NCI-H1105 treated with DMSO at 0.1 percent for 48 hours (cell line): Measurements from ENCODE around the gene CXCL5.

Experiments used
- DNase-seq: peaks from one replicate; lab custom pipeline; 2025; lab: John Stamatoyannopoulos, UW

Gene CXCL5

DNA sequence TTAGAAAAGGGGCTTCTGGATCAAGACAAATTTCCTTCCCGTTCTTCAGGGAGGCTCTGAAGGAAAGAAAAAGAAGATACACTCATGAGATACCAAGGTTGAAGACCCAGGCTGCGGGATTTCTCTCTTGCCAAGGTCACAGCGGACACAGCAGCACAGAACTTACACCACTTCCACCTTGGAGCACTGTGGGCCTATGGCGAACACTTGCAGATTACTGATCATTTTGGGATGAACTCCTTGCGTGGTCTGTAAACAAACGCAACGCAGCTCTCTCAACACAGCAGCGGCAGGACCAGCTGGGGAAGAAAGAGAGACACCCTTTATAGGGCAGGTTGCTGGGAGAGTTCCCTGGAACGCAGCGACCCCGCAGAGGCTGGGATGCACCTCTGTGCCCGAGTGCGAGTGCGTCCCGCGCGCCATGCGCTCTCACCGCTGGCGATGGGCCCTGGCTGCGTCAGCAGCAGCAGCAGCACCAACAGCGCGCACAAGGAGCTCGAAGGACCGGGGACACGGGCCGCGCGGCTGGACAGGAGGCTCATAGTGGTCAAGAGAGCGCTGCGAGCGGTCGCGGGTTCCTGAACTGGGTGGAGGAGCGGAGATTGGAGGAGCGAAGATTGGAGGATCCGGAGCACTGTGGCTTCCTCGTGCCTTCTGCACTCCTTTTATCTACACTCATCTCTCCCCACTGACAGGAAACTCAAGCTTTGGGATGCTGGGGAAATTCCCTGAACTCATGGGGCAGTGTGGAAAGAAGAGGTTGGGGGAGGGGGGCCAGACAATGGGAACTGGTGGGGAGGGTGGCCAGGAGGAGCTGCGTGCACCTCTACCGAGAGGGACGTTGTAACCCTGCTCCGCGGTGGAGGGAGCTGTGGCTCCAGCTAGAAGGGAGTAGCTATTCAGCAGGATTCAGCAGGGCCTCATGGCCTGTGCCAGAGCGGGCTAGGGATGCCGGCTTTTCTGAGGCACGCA, at the start of gene CXCL5:
CXCL5 (minus strand) TSS at position 638 of the 972 bp plus-strand sequence; CDS start at position 542, 96 bp downstream.
- DNase-seq = no peak

DNA sequence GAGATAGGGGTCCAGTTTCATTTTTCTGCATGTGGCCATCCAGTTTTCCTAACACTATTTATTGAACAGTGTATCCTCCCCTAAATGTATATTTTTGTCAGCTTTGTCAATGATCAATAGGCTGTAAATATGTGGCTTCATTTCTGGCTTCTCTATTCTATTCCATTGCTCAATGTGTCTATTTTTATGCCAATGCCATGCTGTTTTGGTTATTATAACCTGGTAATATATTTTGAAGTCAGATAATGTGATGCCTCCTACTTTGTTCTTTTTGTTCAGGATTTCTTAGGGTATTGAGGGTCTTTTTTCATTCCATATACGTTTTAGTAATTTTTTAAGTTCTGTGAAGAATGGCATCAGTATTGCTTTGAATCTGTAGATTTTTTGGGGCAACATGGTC, 48.7 kb upstream of the CXCL5 start:
- DNase-seq = no peak

DNA sequence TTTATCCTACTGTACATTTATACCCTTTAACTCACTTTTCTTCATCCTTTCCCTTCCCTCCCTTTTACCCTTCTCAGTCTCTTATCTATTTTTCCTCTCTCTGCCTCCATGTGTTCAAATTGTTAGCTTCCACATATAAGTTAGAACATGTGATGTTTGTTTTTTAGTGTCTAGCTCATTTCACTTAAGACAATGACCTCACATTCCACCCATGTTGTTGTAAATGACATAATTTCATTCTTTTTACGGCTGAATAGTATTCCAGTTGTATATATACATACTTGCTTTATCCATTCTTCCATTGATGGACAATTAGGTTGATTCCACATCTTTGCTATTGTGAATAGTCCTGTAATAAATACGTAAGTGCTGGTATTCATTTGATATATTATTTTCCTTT, 47.3 kb upstream of the CXCL5 start:
- no peak for DNase-seq

DNA sequence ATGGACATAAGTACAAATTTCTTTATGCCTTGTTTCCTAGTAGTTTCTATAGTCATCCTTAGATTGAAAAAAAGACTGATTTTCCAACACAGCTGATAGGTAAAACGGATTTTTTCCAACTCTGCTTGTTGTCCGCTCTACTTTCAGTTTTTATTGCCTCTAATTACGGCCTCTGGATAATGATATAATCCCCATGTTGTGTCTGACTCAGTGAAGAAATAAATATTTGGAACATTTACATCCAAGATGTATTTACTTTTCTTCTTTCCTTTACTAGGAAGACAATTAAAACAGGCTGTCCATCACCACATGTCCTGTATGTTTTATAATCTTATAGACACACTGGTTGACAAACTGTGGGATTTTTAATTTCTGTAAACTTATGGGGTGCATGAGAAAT, 46.8 kb upstream of the CXCL5 start:
- DNase-seq = no peak

DNA sequence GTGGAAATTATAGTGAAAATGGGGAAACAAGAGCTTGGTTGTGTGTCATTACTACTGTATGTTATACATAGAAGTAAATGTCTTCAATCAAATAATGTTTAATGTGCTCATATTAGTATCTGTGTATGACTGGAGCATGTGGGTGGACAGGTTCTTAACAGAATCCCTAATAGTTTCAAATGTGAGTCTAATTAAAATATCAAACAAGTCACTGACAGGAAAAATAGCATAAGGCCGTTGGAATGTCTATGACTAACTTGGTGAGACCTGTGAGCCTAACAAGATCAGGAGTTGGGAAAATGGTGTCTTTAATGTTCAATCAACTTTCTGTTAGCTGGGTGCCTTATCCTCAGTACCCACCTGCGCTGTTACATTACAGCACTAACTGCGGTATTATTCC, 46.2 kb upstream of the CXCL5 start:
- no peak for DNase-seq

DNA sequence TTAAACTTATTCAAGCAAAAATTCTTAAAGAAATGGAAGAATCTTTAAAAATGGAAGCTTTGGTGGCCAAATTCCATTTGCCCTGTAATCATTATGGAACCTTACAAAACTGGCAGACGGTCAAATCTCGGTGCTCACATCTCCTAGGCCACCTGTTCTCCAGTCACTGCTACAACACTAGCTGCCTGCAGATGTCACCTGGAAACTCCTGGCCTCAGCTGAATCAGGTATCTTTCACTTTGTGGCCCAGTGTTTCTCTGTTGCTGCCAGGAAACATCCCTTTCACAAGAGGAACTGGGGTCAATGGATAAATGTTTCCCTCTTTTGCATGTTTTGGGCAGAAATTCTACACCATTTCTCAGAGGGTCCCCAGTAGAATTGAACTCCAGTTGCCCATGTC, 44.2 kb upstream of the CXCL5 start:
- DNase-seq = peak; percentile 20

DNA sequence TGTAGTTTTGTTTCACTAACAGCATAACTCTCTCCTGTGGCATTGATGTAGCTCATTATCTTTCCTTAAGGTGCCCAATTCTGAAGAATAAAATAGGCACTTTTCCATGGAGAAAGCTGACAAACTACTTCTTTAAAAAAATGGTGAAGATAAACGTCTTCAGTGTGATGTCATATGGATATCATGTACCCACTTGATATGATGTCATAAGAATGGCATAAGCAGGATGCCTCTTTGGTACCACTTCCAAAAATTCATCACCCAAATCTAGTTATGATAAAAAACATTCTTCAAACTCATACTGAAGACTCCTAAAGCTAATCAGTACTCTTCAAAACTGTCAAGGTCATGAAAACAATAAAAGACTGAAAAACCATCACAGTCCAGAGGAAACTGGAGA, 42.9 kb upstream of the CXCL5 start:
- no peak for DNase-seq

DNA sequence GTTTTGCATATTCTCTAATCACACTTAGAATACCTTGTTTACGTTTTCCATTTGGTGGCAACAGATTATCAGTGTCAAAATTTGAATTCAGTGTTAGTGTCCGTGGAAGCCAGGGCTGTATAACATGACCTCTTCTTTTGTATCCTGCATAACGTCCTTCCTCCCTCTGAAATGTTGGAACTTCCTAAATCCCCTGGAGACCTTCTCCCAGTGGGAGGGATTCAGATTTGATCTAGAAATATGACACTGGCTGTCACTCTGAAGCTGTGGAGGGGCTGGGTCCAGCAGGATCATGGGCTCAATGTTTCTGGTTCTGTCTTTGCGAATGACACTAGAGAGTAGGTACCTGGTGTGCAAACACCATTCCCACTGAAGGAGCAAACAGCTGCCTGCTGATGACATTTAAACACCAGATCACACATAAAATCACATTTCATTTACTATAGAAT, 40.9 kb upstream of the CXCL5 start:
- no peak for DNase-seq

DNA sequence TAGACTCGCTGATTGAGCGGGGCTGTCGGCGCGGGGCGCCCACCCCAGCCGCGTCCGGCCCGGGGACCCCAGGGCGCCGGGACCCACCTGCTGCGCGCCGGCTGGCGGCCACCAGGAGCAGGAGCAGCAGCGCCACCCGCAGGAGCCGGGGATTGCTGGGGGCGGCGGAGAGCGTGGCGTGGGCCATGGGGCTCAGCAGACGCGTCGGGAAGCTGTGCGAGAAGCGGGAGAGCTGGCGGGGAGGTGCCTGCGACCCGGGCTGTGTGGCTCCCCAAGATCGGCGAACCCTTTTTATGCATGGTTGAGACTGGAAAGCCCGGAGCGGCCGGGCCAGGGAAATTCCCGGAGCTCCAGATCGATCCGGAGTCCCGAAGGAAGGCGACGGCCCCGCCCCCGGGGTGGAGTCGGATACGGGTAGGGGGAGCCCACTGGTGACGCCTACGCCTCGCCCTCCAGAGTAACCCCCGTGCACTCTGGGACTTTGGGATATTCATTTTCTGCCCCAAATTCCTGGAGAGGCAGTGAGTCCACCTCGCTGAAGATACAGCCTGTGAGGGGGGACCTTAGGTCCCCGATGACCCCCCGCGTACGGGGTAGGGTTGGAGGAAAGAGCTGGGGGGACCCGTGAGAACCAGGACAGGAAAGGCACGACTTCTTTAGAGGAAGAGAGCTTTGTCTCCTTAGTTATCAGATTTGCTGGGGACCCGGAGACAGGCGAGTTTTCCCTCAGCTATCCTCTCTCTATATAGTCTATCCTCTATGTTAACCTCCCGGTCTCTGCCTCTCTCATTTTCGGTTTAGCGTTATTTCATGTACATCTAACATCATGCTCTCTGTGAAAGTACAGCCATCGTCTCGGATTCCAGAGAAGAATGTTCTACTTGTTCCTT, 40.2 kb upstream of the CXCL5 start, which contains the start of gene CXCL3:
CXCL3 (minus strand) TSS at position 265 of the 890 bp plus-strand sequence; CDS start at position 187, 78 bp downstream.
- DNase-seq = no peak

DNA sequence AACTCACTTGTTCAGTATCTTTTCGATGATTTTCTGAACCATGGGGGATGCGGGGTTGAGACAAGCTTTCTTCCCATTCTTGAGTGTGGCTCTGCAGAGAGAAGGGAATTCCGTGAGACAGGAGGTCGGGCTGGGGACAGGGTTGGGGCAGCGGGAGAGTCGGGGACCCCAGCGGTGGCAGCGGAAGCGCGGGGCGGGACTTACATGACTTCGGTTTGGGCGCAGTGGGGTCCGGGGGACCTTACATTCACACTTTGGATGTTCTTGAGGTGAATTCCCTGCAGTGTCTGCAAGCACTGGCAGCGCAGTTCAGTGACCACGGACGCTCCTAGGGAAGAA, 39.6 kb upstream of the CXCL5 start:
- DNase-seq = no peak

DNA sequence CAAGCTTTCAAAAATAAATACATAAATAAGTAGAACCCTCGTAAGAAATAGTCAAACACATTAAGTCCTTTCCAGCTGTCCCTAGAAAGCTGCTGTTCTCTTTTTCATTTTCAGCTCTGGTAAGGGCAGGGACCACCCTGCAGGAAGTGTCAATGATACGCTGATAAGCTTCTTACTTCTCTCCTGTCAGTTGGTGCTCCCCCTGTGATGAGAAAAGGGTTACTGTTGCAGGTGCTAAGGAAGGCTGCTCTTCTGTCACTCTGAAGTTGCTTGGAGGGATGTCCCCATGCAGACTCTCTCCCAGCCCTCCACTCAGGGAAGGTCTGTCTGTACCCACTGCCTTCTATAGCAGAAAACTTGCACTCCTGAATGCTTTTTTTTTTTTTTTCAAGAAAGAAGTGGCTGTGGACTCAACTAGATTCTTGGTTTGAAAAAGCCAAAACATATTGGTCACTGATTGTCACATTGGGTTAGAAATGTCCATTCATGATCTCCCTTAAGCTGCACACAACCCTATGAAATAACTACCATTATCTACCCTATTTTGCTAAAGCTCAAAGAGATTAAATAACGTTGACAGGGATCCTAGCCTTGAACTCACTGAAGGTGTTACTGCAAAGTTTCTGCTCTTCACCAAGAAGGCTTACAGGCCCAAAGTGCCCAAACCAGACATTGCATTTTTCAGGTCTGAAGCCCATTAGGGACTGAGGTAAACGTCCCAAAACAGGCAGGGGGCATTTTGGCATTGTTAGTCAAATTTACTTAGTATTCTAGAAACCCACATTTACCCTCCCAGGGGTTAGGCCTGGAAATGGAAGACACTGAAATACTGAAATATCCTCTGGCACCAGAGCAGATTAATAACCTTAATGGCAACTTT, 38.8 kb upstream of the CXCL5 start:
- no peak for DNase-seq

DNA sequence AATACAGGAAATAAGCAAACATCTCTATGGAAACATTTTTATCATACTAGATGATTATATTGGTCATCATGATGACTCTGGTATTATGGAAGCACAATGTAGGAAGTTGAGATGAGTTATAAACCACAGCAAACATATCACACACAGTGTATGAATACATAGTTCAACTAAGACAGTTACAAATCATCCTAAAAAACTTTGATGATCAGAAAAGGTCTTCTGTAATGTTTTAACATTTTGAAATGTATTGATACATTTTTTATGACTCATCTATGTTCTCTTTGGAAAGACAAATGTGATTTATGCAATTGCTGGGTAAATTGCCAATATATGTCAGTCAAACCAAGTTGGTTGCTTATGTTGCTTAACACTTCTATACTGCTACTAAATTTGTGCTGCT, 35.3 kb upstream of the CXCL5 start:
- no peak for DNase-seq

DNA sequence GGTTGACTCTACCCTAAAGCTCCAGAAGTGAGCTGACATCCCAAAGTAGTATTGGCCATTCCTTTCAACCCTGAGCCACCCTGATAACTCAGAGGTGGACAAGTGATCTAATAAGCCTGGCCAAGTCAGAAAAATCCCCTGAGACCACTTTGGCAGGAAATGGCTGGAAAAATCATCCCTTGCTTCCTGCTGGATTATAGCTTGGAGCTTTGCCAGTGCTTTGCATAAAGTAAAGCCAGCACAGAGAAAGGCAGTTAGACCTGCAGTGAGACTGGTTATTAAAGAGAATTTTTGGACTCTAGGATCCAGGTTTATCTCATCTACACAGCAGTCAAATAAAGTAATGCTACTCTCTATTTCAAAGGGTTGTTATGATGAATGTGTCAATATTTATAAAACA, 33.6 kb upstream of the CXCL5 start:
- no peak for DNase-seq

DNA sequence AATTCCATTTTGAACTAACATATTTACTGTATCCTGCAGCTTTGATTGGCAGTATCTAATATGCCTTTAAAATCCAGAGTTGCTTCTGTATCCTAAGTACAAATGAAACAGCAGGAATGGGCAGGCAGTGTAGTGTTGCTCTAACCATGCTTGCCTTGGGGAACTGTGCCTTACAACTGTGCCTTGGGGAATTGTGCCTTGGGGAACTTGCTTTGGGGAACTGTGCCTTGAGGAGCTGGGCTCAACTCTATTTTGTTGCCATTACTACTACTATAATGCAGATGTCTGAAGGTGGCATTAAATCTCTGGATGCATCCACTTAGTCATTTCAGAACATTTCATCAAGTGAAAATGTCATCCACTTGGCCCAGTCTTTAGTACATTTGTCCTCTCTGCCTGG, 33.1 kb upstream of the CXCL5 start:
- DNase-seq = no peak

DNA sequence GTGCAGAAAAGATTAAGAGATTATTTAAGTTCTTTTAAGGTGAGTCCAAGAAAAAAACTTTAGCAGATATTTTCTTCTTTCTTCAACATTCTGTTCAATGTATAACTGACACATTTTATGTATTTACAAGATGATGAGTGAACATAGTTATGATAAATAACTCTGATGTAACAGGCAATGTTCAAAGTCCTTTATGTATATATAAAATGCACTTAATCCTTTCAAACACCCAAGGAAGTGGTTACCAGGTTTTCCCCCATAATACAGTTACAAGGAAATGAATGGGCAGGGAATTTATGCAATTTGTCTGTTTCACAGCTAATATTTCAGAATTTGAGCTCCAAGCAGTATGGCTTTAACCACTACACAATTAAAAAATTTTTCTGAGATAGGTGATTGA, 31.8 kb upstream of the CXCL5 start:
- DNase-seq = no peak

DNA sequence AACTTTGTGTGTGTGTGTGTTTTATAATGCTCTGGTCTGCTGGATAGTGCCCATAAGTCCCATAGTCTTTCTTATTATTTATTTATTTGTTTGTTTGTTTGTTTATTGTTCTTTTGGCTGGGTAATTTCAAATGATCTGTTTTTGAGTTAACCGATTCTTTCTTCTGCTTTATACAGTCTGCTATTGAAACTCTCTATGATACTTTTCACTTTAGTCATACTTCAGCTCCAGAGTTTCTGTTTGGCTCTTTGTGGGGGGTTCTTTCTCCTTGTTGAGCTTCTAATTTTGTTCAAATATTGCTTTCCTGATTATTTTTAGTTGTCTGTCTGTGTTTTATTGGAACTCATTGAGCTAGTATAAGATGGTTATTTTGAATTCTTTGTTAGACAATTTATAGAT, 30.0 kb upstream of the CXCL5 start:
- DNase-seq = no peak

DNA sequence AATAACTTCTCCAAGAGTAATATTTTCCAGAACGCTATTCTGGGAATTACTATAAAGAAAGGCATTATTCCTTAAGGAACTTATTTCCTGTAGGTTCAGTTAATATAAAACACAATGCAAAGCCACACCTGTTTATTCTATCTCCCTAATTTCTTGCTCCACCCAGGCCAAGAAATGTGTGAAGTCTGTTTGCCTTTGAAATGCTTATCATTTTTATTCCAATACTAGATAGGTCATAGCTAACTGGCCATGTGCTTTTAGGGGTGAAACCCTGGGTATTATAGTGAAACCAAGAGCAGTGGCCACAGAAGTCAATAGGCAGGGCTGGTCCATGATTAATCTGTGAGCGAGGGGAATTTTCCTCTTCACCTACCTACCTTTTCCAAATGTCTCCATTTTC, 25.2 kb upstream of the CXCL5 start:
- no peak for DNase-seq

DNA sequence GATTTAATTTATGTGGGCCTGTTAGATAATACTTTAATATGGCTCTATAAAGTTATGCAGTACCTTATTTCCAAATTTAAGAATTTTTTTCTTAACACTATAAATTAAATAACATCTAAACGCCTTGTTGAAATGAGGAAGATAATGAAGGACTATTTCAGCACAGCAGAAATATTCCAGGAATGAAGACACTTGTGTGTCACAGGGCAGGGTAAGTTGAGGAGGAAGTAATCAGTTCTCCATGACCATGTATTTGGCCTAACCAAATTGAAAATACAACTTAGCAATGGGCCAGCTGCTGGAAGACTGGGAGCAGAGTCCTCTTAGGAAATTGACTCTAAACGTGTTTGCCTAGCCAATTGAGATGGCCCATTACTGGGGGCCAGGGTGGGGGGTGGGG, 23.1 kb upstream of the CXCL5 start:
- no peak for DNase-seq

DNA sequence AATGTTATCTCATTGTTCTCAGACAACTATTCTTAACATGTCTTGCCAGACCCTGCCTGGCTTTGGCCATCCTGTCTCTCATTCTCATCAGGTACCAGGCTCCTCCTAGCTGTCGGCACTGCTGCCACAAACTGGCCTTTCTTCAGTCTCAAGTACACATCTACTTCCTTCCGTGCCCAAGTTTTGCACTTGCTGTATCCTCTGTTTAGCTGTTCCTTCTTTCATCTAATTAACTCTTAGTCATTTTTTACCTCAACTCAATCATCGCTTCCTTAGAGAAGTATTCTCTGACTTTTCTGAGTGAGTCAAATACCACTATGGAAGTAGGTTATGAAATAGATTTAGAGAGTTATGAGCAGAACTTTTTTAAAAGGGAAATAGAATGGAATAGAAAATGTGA, 20.3 kb upstream of the CXCL5 start:
- DNase-seq = no peak

DNA sequence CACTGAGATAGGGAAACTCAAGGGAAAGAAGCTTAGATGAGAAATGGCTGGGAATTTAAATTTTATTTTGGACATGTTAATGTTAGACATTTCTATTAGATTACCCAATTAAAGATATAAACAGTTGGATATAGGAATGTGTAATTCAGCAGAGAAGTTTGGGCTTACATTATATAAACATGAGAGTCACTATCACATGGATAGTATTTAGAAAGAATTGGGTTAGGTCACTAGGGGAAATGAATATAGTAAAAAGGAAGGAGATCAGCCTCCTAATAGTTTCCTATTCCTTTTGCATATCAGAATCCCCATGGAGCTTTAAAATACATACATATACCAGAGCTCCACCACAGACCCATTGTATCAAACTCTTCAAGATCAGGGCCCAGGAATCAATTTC, 19.6 kb upstream of the CXCL5 start:
- no peak for DNase-seq

DNA sequence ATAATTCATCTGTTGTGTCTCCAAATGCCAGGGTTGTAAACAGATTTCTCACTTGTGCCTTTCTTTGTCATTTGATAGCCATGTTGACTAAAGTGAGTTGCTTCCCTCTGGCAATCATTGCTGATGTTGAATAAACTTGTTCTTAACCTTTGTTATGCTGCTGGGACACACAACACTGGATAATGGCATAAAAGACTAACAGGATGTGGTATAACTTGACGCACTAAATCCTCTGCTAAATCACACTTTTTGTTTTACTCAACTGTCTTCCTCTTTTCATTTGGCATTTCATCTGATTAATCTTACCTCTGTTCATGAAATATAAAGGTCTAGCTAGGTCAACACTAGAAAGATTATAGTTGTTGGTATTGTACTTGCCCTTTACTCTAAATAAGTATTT, 17.6 kb upstream of the CXCL5 start:
- DNase-seq = no peak
